GM12878 (cell line): Measurements from ENCODE around the gene SFTPB.

Experiments used
- CBX3 ChIP-seq: fragments of 200-600 bp; sonication (generic); IDR thresholded peaks from 2 replicates; pipeline ENCODE4 v1.6.1; 2016; ENCODE audit warnings: low read depth, borderline replicate concordance
- CTCF ChIP-seq, 3 experiments: IDR thresholded peaks in 2 of 3; conservative IDR thresholded peaks in 1 of 3; 2 replicates each; pipeline ENCODE4 v1.5.1; 2011; ENCODE audit warnings: low read depth in 3 of 3, low read length in 3 of 3, mild to moderate bottlenecking in 3 of 3, control low read depth in 2 of 3, moderate library complexity in 2 of 3, inconsistent platforms in 1 of 3, mixed read lengths in 1 of 3; ENCODE audit not compliant: control insufficient read depth in 2 of 3, insufficient read depth in 1 of 3; ENCODE audit errors: extremely low read depth in 1 of 3
- MTA3 ChIP-seq: IDR thresholded peaks from 2 replicates; pipeline ENCODE4 v1.6.1; 2012; ENCODE audit warnings: low read length, inconsistent platforms, borderline replicate concordance

- TF ChIP-seq MTA3 (no peak), CTCF (IDR thresholded peaks at IDR 0.05 in 2 of 3, conservative IDR thresholded peaks at IDR 0.05 in 1 of 3; ENCODE audit: control insufficient read depth in 2 of 3, extremely low read depth in 1 of 3, insufficient read depth in 1 of 3, low read depth in 3 of 3, low read length in 3 of 3) (no peak), CBX3 (no peak)
Measured at GRCh38 chr2:85704800-85705679, 37.0 kb upstream of the SFTPB start.
